Measurements from ENCODE around the gene RAG1.
A peak's percentile ranks its signal among the peaks of the same experiment; 100 is the strongest.
"Not testable (repeated sequence)": the region's sequence is repeated elsewhere in the genome, so short reads cannot be mapped to it uniquely, and the experiment has no call there.

The RAG1 gene

DNA sequence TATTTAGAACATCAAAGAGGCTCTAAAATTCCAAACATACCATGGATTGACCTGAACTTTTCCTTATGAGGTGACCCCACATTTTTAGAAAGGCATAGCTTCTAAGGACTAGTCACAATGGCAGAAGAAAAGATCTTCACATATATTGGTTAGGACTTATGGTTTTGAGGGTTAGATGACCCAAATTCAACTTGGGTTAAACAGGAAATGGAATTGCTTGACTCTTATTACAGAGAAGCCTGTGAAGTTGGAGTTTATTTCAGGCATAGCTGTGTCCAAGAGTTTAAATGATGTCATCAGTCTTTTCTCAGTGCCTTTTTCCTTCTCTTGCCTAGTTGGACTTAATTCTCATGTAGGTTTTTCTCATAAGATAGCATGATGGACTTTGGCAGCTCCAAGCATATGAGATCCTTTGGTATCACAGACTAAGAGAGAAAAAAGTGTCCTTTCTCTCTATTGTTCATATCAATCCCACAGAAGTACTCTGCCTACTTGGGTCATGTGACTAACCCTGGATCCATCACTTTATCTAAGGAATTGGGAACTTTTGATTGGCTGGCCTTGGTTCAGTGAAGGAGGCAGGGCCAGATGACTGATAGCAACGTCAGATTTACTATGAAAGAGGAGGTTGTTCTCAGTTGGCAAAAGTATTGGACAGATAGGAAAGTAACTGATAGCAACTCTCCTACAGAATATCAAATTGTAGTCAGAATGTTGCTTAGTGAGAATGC is 17.3 kb upstream of the RAG1 start:
- Histone ChIP-seq H3K9me3 (ENCODE audit: severe bottlenecking) (no peaks in the 10 kb centered on the region), H3K4me3 (ENCODE audit: low read depth, low read length) (no peak overlapping the region), H3K27me3 (ENCODE audit: insufficient read depth, low read depth, severe bottlenecking) (no peaks in the 10 kb centered on the region), H3K36me3 (no peaks in the 10 kb centered on the region), H3K27ac (no peak overlapping the region)
- DNase-seq = no peak
- TF ChIP-seq, protein P1, sequence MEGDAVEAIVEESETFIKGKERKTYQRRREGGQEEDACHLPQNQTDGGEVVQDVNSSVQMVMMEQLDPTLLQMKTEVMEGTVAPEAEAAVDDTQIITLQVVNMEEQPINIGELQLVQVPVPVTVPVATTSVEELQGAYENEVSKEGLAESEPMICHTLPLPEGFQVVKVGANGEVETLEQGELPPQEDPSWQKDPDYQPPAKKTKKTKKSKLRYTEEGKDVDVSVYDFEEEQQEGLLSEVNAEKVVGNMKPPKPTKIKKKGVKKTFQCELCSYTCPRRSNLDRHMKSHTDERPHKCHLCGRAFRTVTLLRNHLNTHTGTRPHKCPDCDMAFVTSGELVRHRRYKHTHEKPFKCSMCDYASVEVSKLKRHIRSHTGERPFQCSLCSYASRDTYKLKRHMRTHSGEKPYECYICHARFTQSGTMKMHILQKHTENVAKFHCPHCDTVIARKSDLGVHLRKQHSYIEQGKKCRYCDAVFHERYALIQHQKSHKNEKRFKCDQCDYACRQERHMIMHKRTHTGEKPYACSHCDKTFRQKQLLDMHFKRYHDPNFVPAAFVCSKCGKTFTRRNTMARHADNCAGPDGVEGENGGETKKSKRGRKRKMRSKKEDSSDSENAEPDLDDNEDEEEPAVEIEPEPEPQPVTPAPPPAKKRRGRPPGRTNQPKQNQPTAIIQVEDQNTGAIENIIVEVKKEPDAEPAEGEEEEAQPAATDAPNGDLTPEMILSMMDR (IDR thresholded peaks at IDR 0.05; ENCODE audit: low read depth, low read length) = no peak

- H3K4me3 ChIP-seq (ENCODE audit: low read depth, low read length); H3K27me3 ChIP-seq (ENCODE audit: insufficient read depth, low read depth, severe bottlenecking); H3K36me3 ChIP-seq; DNase-seq; H3K9me3 ChIP-seq (ENCODE audit: severe bottlenecking); H3K27ac ChIP-seq: not testable (repeated sequence)
These were observed 10.4 kb upstream of the RAG1 start for GRCh38 chr11:36557390-36557789.

DNA sequence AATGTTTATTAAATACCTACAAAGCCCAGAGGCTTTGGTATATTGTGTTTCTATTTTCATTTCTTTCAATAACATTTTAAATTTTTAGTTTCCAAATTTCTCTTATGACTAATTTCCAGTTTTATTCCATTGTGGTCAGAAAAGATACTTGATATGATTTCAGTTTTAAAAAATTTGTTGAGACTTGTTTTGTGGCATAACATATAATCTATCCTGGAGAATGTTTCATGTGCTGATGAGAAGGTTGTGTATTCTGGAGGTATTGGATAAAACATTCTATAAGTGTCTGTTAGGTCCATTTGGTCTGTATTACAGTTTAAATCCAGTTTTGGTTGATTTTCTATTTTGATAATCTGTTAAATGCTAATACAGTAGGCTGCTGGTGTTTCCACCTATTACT is 9.8 kb upstream of the RAG1 start:
- H3K9me3 ChIP-seq (ENCODE audit: severe bottlenecking) = no peaks in the 10 kb centered on the region
- H3K27me3 ChIP-seq (ENCODE audit: insufficient read depth, low read depth, severe bottlenecking) = no peaks in the 10 kb centered on the region

DNA sequence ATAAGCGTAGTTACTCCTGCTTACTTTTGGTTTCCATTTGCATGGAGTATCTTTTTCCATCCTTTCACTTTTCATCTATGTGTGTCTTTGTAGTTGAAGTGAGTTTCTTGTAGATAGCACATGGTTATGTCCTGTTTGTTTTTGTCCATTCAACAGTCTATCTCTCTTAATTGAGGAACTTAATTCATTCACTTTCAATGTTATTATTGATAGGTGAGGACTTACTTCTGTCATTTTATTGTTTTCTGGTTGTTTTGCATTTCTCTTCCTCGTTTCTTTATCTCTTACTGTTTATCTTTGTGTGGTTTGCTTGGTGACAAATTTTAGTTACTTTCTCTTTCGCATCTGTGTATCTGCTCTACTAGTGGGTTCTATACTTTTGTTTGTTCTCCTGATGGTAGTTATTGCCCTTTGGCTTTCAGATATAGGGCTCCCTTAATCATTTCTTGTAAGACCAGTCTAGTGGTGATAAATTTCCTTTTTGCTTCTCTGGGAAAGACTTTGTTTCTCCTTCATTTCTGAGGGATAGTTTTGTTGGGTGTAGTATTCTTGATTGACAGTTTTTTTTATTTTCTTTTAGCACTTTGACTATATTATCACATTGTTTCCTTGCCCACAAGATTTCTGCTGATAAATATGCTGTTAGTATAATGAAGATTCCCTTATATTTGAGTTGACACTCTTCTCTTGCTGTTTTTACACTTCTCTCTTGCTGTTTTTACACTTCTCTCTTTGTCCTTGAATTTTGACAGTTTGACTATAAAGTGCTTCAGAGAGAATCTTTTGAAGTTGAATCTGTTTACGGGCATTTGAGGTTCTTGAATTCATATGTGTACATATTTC is 9.0 kb upstream of the RAG1 start:
- Histone ChIP-seq H3K36me3 (no peaks in the 10 kb centered on the region), H3K9me3 (ENCODE audit: severe bottlenecking) (no peaks in the 10 kb centered on the region), H3K4me3 (ENCODE audit: low read depth, low read length) (no peak overlapping the region), H3K27ac (no peak overlapping the region), H3K27me3 (ENCODE audit: insufficient read depth, low read depth, severe bottlenecking) (no peaks in the 10 kb centered on the region)
- no peak for DNase-seq
- TF ChIP-seq, protein P1 (IDR thresholded peaks at IDR 0.05; ENCODE audit: low read depth, low read length) = no peak

More for the DNA sequence above, 9.8 kb upstream of the RAG1 start:
- Histone ChIP-seq H3K4me3 (ENCODE audit: low read depth, low read length) (no peak overlapping the region), H3K36me3 (no peaks in the 10 kb centered on the region), H3K27ac (no peak overlapping the region)
- no peak for DNase-seq
- TF ChIP-seq, protein P1 (IDR thresholded peaks at IDR 0.05; ENCODE audit: low read depth, low read length) = no peak

DNA sequence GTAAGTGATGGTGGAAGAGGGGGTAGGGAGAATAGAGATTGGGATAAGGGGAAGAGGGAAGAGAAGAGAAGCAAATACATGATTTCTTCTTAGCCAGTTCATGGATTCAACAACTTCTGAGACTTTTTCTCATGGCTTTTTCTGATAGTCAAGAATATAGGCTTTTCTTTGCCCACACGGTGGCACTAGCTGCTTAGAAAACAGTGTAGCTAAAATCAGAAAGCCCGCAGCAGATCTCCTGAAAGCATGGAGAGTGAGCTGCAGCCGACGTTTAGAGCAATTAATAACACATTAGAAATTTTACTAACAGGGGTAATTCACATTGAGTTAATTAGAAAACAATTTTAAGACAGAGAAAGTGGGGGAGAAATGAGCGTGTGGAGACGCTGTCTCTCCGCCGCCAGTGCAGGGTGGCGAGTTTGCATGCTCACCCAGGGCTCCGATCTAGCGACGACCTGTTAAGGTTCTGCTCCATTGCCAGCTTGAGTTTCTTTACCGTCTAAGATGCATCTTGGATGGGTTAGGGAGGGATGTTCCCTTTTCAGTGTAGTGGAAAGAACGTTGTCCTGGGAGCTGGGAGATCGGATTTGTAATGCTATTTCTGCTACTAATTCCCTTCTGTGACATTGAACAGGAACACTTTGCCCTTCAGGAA is 3.3 kb upstream of the RAG1 start:
- peak overlapping the region; percentile 44 for H3K4me3 ChIP-seq (ENCODE audit: low read depth, low read length)
- TF ChIP-seq, protein P1 (IDR thresholded peaks at IDR 0.05; ENCODE audit: low read depth, low read length) = peak; percentile 52
- no peaks in the 10 kb centered on the region for H3K9me3 ChIP-seq (ENCODE audit: severe bottlenecking)
- H3K27me3 ChIP-seq (ENCODE audit: insufficient read depth, low read depth, severe bottlenecking) = no peaks in the 10 kb centered on the region
- DNase-seq = peak; percentile 57
- H3K27ac ChIP-seq = no peak overlapping the region
- H3K36me3 ChIP-seq = no peaks in the 10 kb centered on the region

DNA sequence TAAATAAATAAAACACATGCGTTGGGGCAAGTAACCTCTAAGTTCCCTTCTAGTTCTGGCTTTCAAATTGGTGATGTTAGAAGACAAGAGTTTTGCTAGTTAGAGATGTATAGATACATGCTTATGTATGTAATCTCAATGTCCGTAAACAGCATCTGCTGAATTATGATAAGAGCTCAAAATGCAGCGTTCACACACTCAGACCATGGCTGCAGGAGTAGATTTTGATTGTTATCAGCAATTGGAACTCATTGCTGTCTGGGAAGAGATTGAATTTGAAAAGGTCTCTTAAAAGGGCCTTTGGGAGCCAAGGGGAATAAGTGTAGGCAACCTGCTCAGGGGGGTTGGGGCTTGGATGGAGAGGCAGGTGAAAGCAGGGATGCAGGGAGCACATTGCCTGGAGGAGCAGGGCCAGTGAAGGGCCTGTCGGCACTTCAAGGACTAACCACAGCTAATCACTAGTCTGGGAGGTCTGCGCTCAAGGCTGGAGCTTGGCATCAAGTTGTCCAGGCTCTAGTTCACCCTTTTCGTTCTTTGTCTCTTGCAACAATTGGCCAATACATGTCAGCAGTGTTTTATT is 2.7 kb upstream of the RAG1 start:
- TF ChIP-seq, protein P1 (IDR thresholded peaks at IDR 0.05; ENCODE audit: low read depth, low read length) = no peak

More for the DNA sequence above, 2.7 kb upstream of the RAG1 start:
- Histone ChIP-seq H3K27ac (no peak overlapping the region), H3K36me3 (no peaks in the 10 kb centered on the region), H3K9me3 (ENCODE audit: severe bottlenecking) (no peaks in the 10 kb centered on the region), H3K27me3 (ENCODE audit: insufficient read depth, low read depth, severe bottlenecking) (no peaks in the 10 kb centered on the region), H3K4me3 (ENCODE audit: low read depth, low read length) (peak overlapping the region; percentile 44; the same call in 1 of the 2 replicates)
- no peak for DNase-seq
